Heart left ventricle (tissue), 16 donors: Measurements from ENCODE around the gene DUS1L. TPM values are rescaled to one million over a fixed set of nuclear protein-coding genes. Genes with fewer than 3 reads are reported as not detected.

Experiments used
- ATAC-seq, 4 donors: fragments of 200-7000 bp; cut with Tn5 transposase; one replicate each; pipeline ENCODE4 v1.9.1; 2020 to 2022; ENCODE audit warnings: moderate library complexity in 4 of 4, mild to moderate bottlenecking in 3 of 4, moderate number of reproducible peaks in 1 of 4
- DNase-seq, 5 donors: peaks; one replicate each; pipeline ENCODE4 v3.0.0-alpha.2; 2020
- H3K27ac ChIP-seq, 12 donors: fragments of 200-600 bp; sonication (generic) in 4 of 12; one replicate each; pipeline versions ENCODE4 v1.5.0 to v1.8.0; 2016 to 2022; ENCODE audit warnings: mild to moderate bottlenecking in 2 of 12
- H3K27me3 ChIP-seq, 9 donors: fragments of 200-600 bp; sonication (generic) in 2 of 9; one replicate each; pipeline versions ENCODE4 v1.5.1 to v1.8.0; 2016 to 2022; ENCODE audit warnings: mild to moderate bottlenecking in 3 of 9
- H3K36me3 ChIP-seq, 9 donors: fragments of 200-600 bp; sonication (generic) in 2 of 9; one replicate each; pipeline versions ENCODE4 v1.5.0 to v1.8.0; 2018 to 2022; ENCODE audit warnings: mild to moderate bottlenecking in 2 of 9
- H3K4me1 ChIP-seq, 12 donors: fragments of 200-600 bp; sonication (generic) in 4 of 12; one replicate each; pipeline versions ENCODE4 v1.5.0 to v1.8.0; 2016 to 2022; ENCODE audit warnings: mild to moderate bottlenecking in 3 of 12
- H3K4me3 ChIP-seq, 12 donors: fragments of 200-600 bp; sonication (generic) in 4 of 12; one replicate each; pipeline versions ENCODE4 v1.5.0 to v1.8.0; 2017 to 2022; ENCODE audit warnings: mild to moderate bottlenecking in 9 of 12, moderate library complexity in 4 of 12
- H3K9me3 ChIP-seq, 12 donors: fragments of 200-600 bp; sonication (generic) in 4 of 12; one replicate each; pipeline versions ENCODE4 v1.5.0 to v1.8.0; 2016 to 2022; ENCODE audit warnings: mild to moderate bottlenecking in 1 of 12
- CTCF ChIP-seq, 12 donors: fragments of 200-600 bp; sonication (generic) in 4 of 12; IDR thresholded peaks; one replicate each; pipeline versions ENCODE4 v1.5.0 to v1.8.0; 2018 to 2022; ENCODE audit warnings: antibody characterized with exemption in 12 of 12, mild to moderate bottlenecking in 5 of 12
- POLR2A ChIP-seq, 2 donors: fragments of 450-650 bp; IDR thresholded peaks; one replicate each; pipeline ENCODE4 v1.6.1; 2017; ENCODE audit warnings: antibody characterized with exemption in 2 of 2, mild to moderate bottlenecking in 2 of 2, moderate library complexity in 2 of 2
- WGBS, 4 donors: extraction: QIAGEN DNeasy Blood & Tissue Kit in 2 of 4; methylation state at CpG; one replicate each; pipeline versions ENCODE4 v1.1.5 to v1.1.7; 2013 to 2018; 5-methylcytosine and 5-hydroxymethylcytosine counted together
- intact Hi-C, 10 donors: fragments of 100-400 bp; cut with DNase I; formaldehyde crosslinking; loops; one replicate each; pipeline versions ENCODE4 v1.11.1 to v1.14.2; 2022
- polyA plus RNA-seq, 2 donors: library from polyadenylated mRNA; stranded (reverse); fragments of 200-250 nt; gene quantifications; one replicate each; pipeline ENCODE4 v1.2.3, GENCODE V29; 2013
- total RNA-seq, 9 donors: library from RNA; depleted of rRNA in 2 of 9; stranded (reverse); fragments of >200 nt in 2 of 9; fragmentation: NEBNext Ultra II Directional in 3 of 9; extraction: Animal tissue kit (Norgen Biotek cat#: 25700) in 3 of 9; gene quantifications; one replicate each; pipeline versions ENCODE4 v1.1.0 to v1.2.4, GENCODE V29; 2016 to 2023
- donor health status: ischemic (EF 13 %, LVEDD 7.1; RV severe dilation, severe dysfunction).
- donor health status: healthy with polysubstance abuse.
- donor health status: DM: no; HTN: yes; CAD: no.
- donor health status: DM: no; HTN: no; CAD: no.
- donor health status: ischemic (EF 25% LVEDD 6.9; RV normal size, moderate dysfunction).
- donor health status: ischemic (EF 25% LVEDD 5.7; RV mildly dilated, moderate dysfunction).
- donor health status: healthy.
- donor health status: DM: yes; HTN: yes; CAD: no.
- donor health status: ischemic (EF 35%, LVEDD 5.7; RV mildly dilated, moderate dysfunction).
- donor health status: nonischemic (EF 11% LVEDD 7.7; RV severe dilation, severe dysfunction).
- donor health status: DM: yes; HTN: yes; CAD: no.
- donor health status: PGD.
- donor health status: ischemic (EF 29% LVEDD 5.4; RV normal size, mild dysfunction).
- donor health status: nonischemic (EF 23%, LVEDD 6.1; RV moderate dilation, normal function).

The DUS1L gene
- total and polyA plus RNA-seq, 11 donors: 41.5 to 113 (median 60.4) TPM

GRCh38 chr17:82030470-82031302 lies 34.9 kb downstream of the DUS1L start:
- intact Hi-C loops: loop anchor here in 9 of 10 donors (1.0 to 10.0 kb wide), 8 partner anchors 74 to 294 kb away; no protein-coding TSS in a partner anchor
- Histone ChIP-seq H3K4me1 (peaks cover 0 to 37% (median 16%) of the 10 kb centered on the region in 12 donors), H3K36me3 (peaks cover 0 to 5% (median 0%) of the 10 kb centered on the region in 9 donors), H3K27ac (peak overlapping the region in 2 of 12 donors; percentile 3 to 50), H3K9me3 (no peaks in the 10 kb centered on the region), H3K27me3 (peaks cover 0 to 9% (median 0%) of the 10 kb centered on the region in 9 donors), H3K4me3 (peak overlapping the region; percentile 23 to 62 (median 52))
- no peak for TF ChIP-seq POLR2A (IDR thresholded peaks at IDR 0.05)
- peak; percentile 86 to 98 (median 95) for TF ChIP-seq CTCF (IDR thresholded peaks at IDR 0.05)
- peak; percentile 79 to 94 (median 85) for DNase-seq
- WGBS, 4 donors: 1 to 2% (median 1%) methylated on average over 39 to 94 of the region's 94 CpGs
- ATAC-seq: peak; percentile 43 to 89 (median 79)

- TF ChIP-seq POLR2A (IDR thresholded peaks at IDR 0.05): no peak
- no peak for TF ChIP-seq CTCF (IDR thresholded peaks at IDR 0.05)
- Histone ChIP-seq H3K27me3 (peaks cover 0 to 9% (median 0%) of the 10 kb centered on the region in 9 donors), H3K4me3 (peak overlapping the region in 9 of 12 donors; percentile 33 to 62 (median 53)), H3K4me1 (peaks cover 0 to 34% (median 16%) of the 10 kb centered on the region in 12 donors), H3K27ac (no peak overlapping the region), H3K36me3 (peaks cover 0 to 4% (median 0%) of the 10 kb centered on the region in 9 donors), H3K9me3 (no peaks in the 10 kb centered on the region)
- WGBS, 4 donors: 63 to 73% (median 69%) methylated on average over 13 to 31 of the region's 31 CpGs
- intact Hi-C loops: loop anchor here (1.0 to 10.0 kb wide), 9 partner anchors 75 to 295 kb away; partner anchors contain the start of gene P4HB (in 1 of the 10)
- DNase-seq (no peak), ATAC-seq (peak in 1 of 4 donors; percentile 1)
Observed at GRCh38 chr17:82029990-82030469, 35.6 kb downstream of the DUS1L start.

DNA sequence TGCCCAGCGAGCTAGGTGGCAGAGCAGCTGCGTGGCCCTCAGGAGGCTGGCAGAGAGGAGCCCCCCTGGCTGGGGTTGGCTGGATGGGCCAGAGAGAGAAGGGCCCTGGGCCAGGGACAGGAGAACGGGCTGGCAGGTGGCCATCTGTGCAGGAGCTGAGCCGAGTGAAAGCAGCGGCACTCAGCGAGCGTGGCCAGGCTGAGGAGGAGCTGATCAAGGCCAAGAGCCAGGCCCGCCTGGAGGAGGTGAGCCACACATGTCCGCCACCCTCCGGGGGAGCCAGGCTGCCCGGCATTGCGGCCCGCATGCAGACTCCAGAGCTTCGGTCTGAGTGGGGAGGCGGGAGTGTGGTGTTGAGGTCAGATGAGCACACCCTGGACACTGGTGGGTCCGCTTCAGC lies 36.2 kb downstream of the DUS1L start:
- ATAC-seq: peak; percentile 5 to 39 (median 34)
- peaks cover 0 to 34% (median 16%) of the 10 kb centered on the region in 12 donors for H3K4me1 ChIP-seq
- intact Hi-C loops: loop anchor here in 5 of 10 donors (2.0 to 10.0 kb wide), 3 partner anchors 125 to 293 kb away; partner anchors contain the start of gene P4HB (in 1 of the 5)
- H3K27me3 ChIP-seq: peaks cover 0 to 9% (median 0%) of the 10 kb centered on the region in 9 donors
- 69 to 78% (median 75%) methylated on average over 15 to 16 of the region's 16 CpGs for WGBS, 4 donors
- H3K36me3 ChIP-seq: peaks cover 0 to 4% (median 0%) of the 10 kb centered on the region in 9 donors
- no peaks in the 10 kb centered on the region for H3K9me3 ChIP-seq
- peak overlapping the region in 1 of 12 donors; percentile 16 for H3K27ac ChIP-seq
- TF ChIP-seq POLR2A (IDR thresholded peaks at IDR 0.05) (no peak), CTCF (IDR thresholded peaks at IDR 0.05) (no peak)
- H3K4me3 ChIP-seq: no peak overlapping the region
- DNase-seq: peak in 2 of 5 donors; percentile 65 to 66

- no peak for ATAC-seq
- Histone ChIP-seq H3K27me3 (peaks cover 0 to 9% (median 0%) of the 10 kb centered on the region in 9 donors), H3K36me3 (peaks cover 0 to 4% (median 0%) of the 10 kb centered on the region in 9 donors), H3K4me1 (peaks cover 0 to 35% (median 19%) of the 10 kb centered on the region in 12 donors), H3K27ac (peak overlapping the region in 1 of 12 donors; percentile 16), H3K9me3 (no peaks in the 10 kb centered on the region), H3K4me3 (no peak overlapping the region)
- 95 to 98% (median 97%) methylated on average over 9 of the region's 9 CpGs for WGBS, 4 donors
- TF ChIP-seq POLR2A (IDR thresholded peaks at IDR 0.05) (no peak), CTCF (IDR thresholded peaks at IDR 0.05) (no peak)
- no peak for DNase-seq
- intact Hi-C loops: loop anchor here in 5 of 10 donors (2.0 to 10.0 kb wide), 3 partner anchors 126 to 293 kb away; partner anchors contain the start of gene P4HB (in 1 of the 5)
Observed at GRCh38 chr17:82028966-82029365, 36.6 kb downstream of the DUS1L start.
